ENCODE results near the gene CCDC80. TPM values are rescaled to one million over a fixed set of nuclear protein-coding genes. Genes with fewer than 3 reads are reported as not detected.

The CCDC80 gene
- total RNA-seq: 100 to 1,000 TPM in 1 of 2 donors, 10 to 100 TPM in 1; 59.0 to 130 TPM
- 100 to 1,000 TPM in 1 of 2 donors, 10 to 100 TPM in 1; 98.5 to 101 TPM for polyA plus RNA-seq (ENCODE audit: insufficient read length in 2 of 2)
- long read RNA-seq, donor 1, full-length matches to known transcripts: 19 of 79 reads
- long read RNA-seq, donor 1, partial matches to known transcripts: 60 of 79 reads
- long read RNA-seq, donor 1, other reads (novel, unspliced or antisense): 0 of 79 reads
- long read RNA-seq, donor 2, transcript CCDC80-207 (3 exons, 681 nt): major isoform, 15 of 26 reads
- long read RNA-seq, donor 2, partial matches to known transcripts: 11 of 26 reads
- long read RNA-seq, donor 2, other reads (novel, unspliced or antisense): 0 of 26 reads
- long read RNA-seq, donor 3, transcript CCDC80-207 (3 exons, 681 nt): major isoform, 15 of 26 reads
- long read RNA-seq, donor 3, partial matches to known transcripts: 11 of 26 reads
- long read RNA-seq, donor 3, other reads (novel, unspliced or antisense): 0 of 26 reads
- long read RNA-seq, donor 4, full-length matches to known transcripts: 26 of 66 reads
- long read RNA-seq, donor 4, partial matches to known transcripts: 40 of 66 reads
- long read RNA-seq, donor 4, other reads (novel, unspliced or antisense): 0 of 66 reads

GRCh38 chr3:112640930-112641801, at the start of gene CCDC80:
Gene CCDC80, minus strand, starts transcription at chr3:112641143. Its CDS starts 1,238 bp downstream, at chr3:112639905.
- H3K9me3 ChIP-seq (ENCODE audit: control insufficient read depth, insufficient read depth, low read length): no peaks in the 10 kb centered on the region
- H3K36me3 ChIP-seq (ENCODE audit: control insufficient read depth, insufficient read depth, low read length): peaks cover 8% of the 10 kb centered on the region
- DNase-seq (ENCODE audit: low read depth in 4 of 6, low spot score in 6 of 6): peak in 1 of 6 donors; percentile 60
- WGBS (ENCODE audit: insufficient coverage): 8% methylated on average over 3 of the region's 6 CpGs
- peaks cover 28% of the 10 kb centered on the region for H3K4me1 ChIP-seq (ENCODE audit: control insufficient read depth, insufficient read depth, low read length)
- peak within 1 kb of the TSS; percentile 61 for H3K4me3 ChIP-seq (ENCODE audit: low read depth, low read length)
- H3K27ac ChIP-seq (ENCODE audit: low read depth, low read length): peak within 1 kb of the TSS; percentile 95
- no peaks in the 10 kb centered on the region for H3K27me3 ChIP-seq (ENCODE audit: control insufficient read depth, insufficient read depth, low read length)

- Histone ChIP-seq H3K27ac (ENCODE audit: low read depth, low read length) (no peak overlapping the region), H3K4me3 (ENCODE audit: low read depth, low read length) (no peak overlapping the region), H3K4me1 (ENCODE audit: control insufficient read depth, insufficient read depth, low read length) (no peaks in the 10 kb centered on the region), H3K9me3 (ENCODE audit: control insufficient read depth, insufficient read depth, low read length) (peaks cover 1% of the 10 kb centered on the region), H3K36me3 (ENCODE audit: control insufficient read depth, insufficient read depth, low read length) (no peaks in the 10 kb centered on the region), H3K27me3 (ENCODE audit: control insufficient read depth, insufficient read depth, low read length) (no peaks in the 10 kb centered on the region)
- 77% methylated on average over 2 of the region's 2 CpGs for WGBS (ENCODE audit: insufficient coverage)
- DNase-seq (ENCODE audit: low read depth in 4 of 6, low spot score in 6 of 6): no peak
Observed at GRCh38 chr3:112689989-112690388, 49.0 kb upstream of the CCDC80 start.

GRCh38 chr3:112689385-112689784, 48.4 kb upstream of the CCDC80 start:
- Histone ChIP-seq H3K4me1 (ENCODE audit: control insufficient read depth, insufficient read depth, low read length) (no peaks in the 10 kb centered on the region), H3K36me3 (ENCODE audit: control insufficient read depth, insufficient read depth, low read length) (no peaks in the 10 kb centered on the region), H3K4me3 (ENCODE audit: low read depth, low read length) (no peak overlapping the region), H3K9me3 (ENCODE audit: control insufficient read depth, insufficient read depth, low read length) (peaks cover 1% of the 10 kb centered on the region), H3K27ac (ENCODE audit: low read depth, low read length) (no peak overlapping the region), H3K27me3 (ENCODE audit: control insufficient read depth, insufficient read depth, low read length) (no peaks in the 10 kb centered on the region)
- no peak for DNase-seq (ENCODE audit: low read depth in 4 of 6, low spot score in 6 of 6)
- no CpG with 5 or more reads among the region's 1 CpG for WGBS (ENCODE audit: insufficient coverage)

GRCh38 chr3:112688819-112689218, 47.9 kb upstream of the CCDC80 start:
- Histone ChIP-seq H3K27ac (ENCODE audit: low read depth, low read length) (no peak overlapping the region), H3K36me3 (ENCODE audit: control insufficient read depth, insufficient read depth, low read length) (no peaks in the 10 kb centered on the region), H3K4me1 (ENCODE audit: control insufficient read depth, insufficient read depth, low read length) (no peaks in the 10 kb centered on the region), H3K9me3 (ENCODE audit: control insufficient read depth, insufficient read depth, low read length) (peaks cover 1% of the 10 kb centered on the region), H3K4me3 (ENCODE audit: low read depth, low read length) (no peak overlapping the region), H3K27me3 (ENCODE audit: control insufficient read depth, insufficient read depth, low read length) (no peaks in the 10 kb centered on the region)
- DNase-seq (ENCODE audit: low read depth in 4 of 6, low spot score in 6 of 6): no peak
- WGBS (ENCODE audit: insufficient coverage): 71% methylated on average over 2 of the region's 2 CpGs

GRCh38 chr3:112688085-112688769, 47.3 kb upstream of the CCDC80 start:
- H3K27ac ChIP-seq (ENCODE audit: low read depth, low read length): no peak overlapping the region
- H3K9me3 ChIP-seq (ENCODE audit: control insufficient read depth, insufficient read depth, low read length): no peaks in the 10 kb centered on the region
- no peak for DNase-seq (ENCODE audit: low read depth in 4 of 6, low spot score in 6 of 6)
- H3K27me3 ChIP-seq (ENCODE audit: control insufficient read depth, insufficient read depth, low read length): no peaks in the 10 kb centered on the region
- no peaks in the 10 kb centered on the region for H3K36me3 ChIP-seq (ENCODE audit: control insufficient read depth, insufficient read depth, low read length)
- H3K4me1 ChIP-seq (ENCODE audit: control insufficient read depth, insufficient read depth, low read length): no peaks in the 10 kb centered on the region
- WGBS (ENCODE audit: insufficient coverage): no CpG with 5 or more reads among the region's 2 CpGs
- H3K4me3 ChIP-seq (ENCODE audit: low read depth, low read length): no peak overlapping the region

- Histone ChIP-seq H3K9me3 (ENCODE audit: control insufficient read depth, insufficient read depth, low read length) (no peaks in the 10 kb centered on the region), H3K27me3 (ENCODE audit: control insufficient read depth, insufficient read depth, low read length) (no peaks in the 10 kb centered on the region), H3K27ac (ENCODE audit: low read depth, low read length) (no peak overlapping the region), H3K4me1 (ENCODE audit: control insufficient read depth, insufficient read depth, low read length) (no peaks in the 10 kb centered on the region), H3K36me3 (ENCODE audit: control insufficient read depth, insufficient read depth, low read length) (no peaks in the 10 kb centered on the region), H3K4me3 (ENCODE audit: low read depth, low read length) (no peak overlapping the region)
- WGBS (ENCODE audit: insufficient coverage): no CpG with 5 or more reads among the region's 1 CpG
- no peak for DNase-seq (ENCODE audit: low read depth in 4 of 6, low spot score in 6 of 6)
Observed at GRCh38 chr3:112687616-112688015, 46.7 kb upstream of the CCDC80 start.

GRCh38 chr3:112687211-112687610, 46.3 kb upstream of the CCDC80 start:
- 54% methylated on average over 2 of the region's 3 CpGs for WGBS (ENCODE audit: insufficient coverage)
- no peaks in the 10 kb centered on the region for H3K4me1 ChIP-seq (ENCODE audit: control insufficient read depth, insufficient read depth, low read length)

GRCh38 chr3:112685956-112686799, 45.2 kb upstream of the CCDC80 start:
- no peaks in the 10 kb centered on the region for H3K4me1 ChIP-seq (ENCODE audit: control insufficient read depth, insufficient read depth, low read length)
- H3K9me3 ChIP-seq (ENCODE audit: control insufficient read depth, insufficient read depth, low read length): no peaks in the 10 kb centered on the region
- no peak overlapping the region for H3K27ac ChIP-seq (ENCODE audit: low read depth, low read length)
- DNase-seq (ENCODE audit: low read depth in 4 of 6, low spot score in 6 of 6): no peak
- H3K4me3 ChIP-seq (ENCODE audit: low read depth, low read length): no peak overlapping the region
- H3K27me3 ChIP-seq (ENCODE audit: control insufficient read depth, insufficient read depth, low read length): no peaks in the 10 kb centered on the region
- H3K36me3 ChIP-seq (ENCODE audit: control insufficient read depth, insufficient read depth, low read length): no peaks in the 10 kb centered on the region
- 80% methylated on average over 1 of the region's 5 CpGs for WGBS (ENCODE audit: insufficient coverage)

More at GRCh38 chr3:112687211-112687610, 46.3 kb upstream of the CCDC80 start:
- Histone ChIP-seq H3K36me3 (ENCODE audit: control insufficient read depth, insufficient read depth, low read length) (no peaks in the 10 kb centered on the region), H3K9me3 (ENCODE audit: control insufficient read depth, insufficient read depth, low read length) (no peaks in the 10 kb centered on the region), H3K27me3 (ENCODE audit: control insufficient read depth, insufficient read depth, low read length) (no peaks in the 10 kb centered on the region), H3K27ac (ENCODE audit: low read depth, low read length) (no peak overlapping the region), H3K4me3 (ENCODE audit: low read depth, low read length) (no peak overlapping the region)
- no peak for DNase-seq (ENCODE audit: low read depth in 4 of 6, low spot score in 6 of 6)
